ENCODE results near the gene EMC7. TPM values are rescaled to one million over a fixed set of nuclear protein-coding genes. Genes with fewer than 3 reads are reported as not detected.

EMC7 gene
- total and polyA plus RNA-seq, 2 of the 13 experiments (the other 11 are each of a cell fraction or from before 2014, with no cell fraction given) = 46.8 to 113 TPM

- no peak for TF ChIP-seq SKIL (CRISPR knock-in tag; IDR thresholded peaks at IDR 0.05; ENCODE audit: borderline replicate concordance)
- TF ChIP-seq ZFP37 (CRISPR knock-in tag; IDR thresholded peaks at IDR 0.05; ENCODE audit: borderline replicate concordance) = no peak
- no peak for TF ChIP-seq SMAD1 (CRISPR knock-in tag; IDR thresholded peaks at IDR 0.05; ENCODE audit: borderline replicate concordance, low read depth)
- TF ChIP-seq, protein P1, sequence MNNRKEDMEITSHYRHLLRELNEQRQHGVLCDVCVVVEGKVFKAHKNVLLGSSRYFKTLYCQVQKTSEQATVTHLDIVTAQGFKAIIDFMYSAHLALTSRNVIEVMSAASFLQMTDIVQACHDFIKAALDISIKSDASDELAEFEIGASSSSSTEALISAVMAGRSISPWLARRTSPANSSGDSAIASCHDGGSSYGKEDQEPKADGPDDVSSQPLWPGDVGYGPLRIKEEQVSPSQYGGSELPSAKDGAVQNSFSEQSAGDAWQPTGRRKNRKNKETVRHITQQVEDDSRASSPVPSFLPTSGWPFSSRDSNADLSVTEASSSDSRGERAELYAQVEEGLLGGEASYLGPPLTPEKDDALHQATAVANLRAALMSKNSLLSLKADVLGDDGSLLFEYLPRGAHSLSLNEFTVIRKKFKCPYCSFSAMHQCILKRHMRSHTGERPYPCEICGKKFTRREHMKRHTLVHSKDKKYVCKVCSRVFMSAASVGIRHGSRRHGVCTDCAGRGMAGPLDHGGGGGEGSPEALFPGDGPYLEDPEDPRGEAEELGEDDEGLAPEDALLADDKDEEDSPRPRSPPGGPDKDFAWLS (CRISPR knock-in tag; IDR thresholded peaks at IDR 0.05; ENCODE audit: borderline replicate concordance) = no peak
- no peak for TF ChIP-seq KDM3A (CRISPR knock-in tag; IDR thresholded peaks at IDR 0.05; ENCODE audit: low read depth)
- TF ChIP-seq SIN3A (IDR thresholded peaks at IDR 0.05; ENCODE audit: borderline replicate concordance, low read depth, low read length) = peak; percentile 48; the same call in 1 of the 2 replicates
- no peak for TF ChIP-seq ZNF747 (CRISPR knock-in tag; IDR thresholded peaks at IDR 0.05; ENCODE audit: borderline replicate concordance)
- no peak for TF ChIP-seq MIER2 (CRISPR knock-in tag; IDR thresholded peaks at IDR 0.05)
- TF ChIP-seq, protein P2, sequence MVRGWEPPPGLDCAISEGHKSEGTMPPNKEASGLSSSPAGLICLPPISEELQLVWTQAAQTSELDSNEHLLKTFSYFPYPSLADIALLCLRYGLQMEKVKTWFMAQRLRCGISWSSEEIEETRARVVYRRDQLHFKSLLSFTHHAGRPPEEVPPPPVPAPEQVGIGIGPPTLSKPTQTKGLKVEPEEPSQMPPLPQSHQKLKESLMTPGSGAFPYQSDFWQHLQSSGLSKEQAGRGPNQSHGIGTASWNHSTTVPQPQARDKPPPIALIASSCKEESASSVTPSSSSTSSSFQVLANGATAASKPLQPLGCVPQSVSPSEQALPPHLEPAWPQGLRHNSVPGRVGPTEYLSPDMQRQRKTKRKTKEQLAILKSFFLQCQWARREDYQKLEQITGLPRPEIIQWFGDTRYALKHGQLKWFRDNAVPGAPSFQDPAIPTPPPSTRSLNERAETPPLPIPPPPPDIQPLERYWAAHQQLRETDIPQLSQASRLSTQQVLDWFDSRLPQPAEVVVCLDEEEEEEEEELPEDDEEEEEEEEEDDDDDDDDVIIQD (CRISPR knock-in tag; IDR thresholded peaks at IDR 0.05; ENCODE audit: low read depth) = 0 out of 2 replicates have a peak, but pooled peaks have one; percentile 9
- no peak for TF ChIP-seq NFYB (CRISPR knock-in tag; IDR thresholded peaks at IDR 0.05)
- TF ChIP-seq SRY (CRISPR knock-in tag; IDR thresholded peaks at IDR 0.05) = peak; percentile 45; the same call in 1 of the 2 replicates
- no peak for TF ChIP-seq ZBTB3 (CRISPR knock-in tag; IDR thresholded peaks at IDR 0.05; ENCODE audit: borderline replicate concordance, low read depth)
- 0 out of 2 replicates have a peak, but pooled peaks have one; percentile 35 for TF ChIP-seq ERF (CRISPR knock-in tag; IDR thresholded peaks at IDR 0.05)
- no peak for TF ChIP-seq SMAD9 (CRISPR knock-in tag; IDR thresholded peaks at IDR 0.05)
- TF ChIP-seq, protein P3, sequence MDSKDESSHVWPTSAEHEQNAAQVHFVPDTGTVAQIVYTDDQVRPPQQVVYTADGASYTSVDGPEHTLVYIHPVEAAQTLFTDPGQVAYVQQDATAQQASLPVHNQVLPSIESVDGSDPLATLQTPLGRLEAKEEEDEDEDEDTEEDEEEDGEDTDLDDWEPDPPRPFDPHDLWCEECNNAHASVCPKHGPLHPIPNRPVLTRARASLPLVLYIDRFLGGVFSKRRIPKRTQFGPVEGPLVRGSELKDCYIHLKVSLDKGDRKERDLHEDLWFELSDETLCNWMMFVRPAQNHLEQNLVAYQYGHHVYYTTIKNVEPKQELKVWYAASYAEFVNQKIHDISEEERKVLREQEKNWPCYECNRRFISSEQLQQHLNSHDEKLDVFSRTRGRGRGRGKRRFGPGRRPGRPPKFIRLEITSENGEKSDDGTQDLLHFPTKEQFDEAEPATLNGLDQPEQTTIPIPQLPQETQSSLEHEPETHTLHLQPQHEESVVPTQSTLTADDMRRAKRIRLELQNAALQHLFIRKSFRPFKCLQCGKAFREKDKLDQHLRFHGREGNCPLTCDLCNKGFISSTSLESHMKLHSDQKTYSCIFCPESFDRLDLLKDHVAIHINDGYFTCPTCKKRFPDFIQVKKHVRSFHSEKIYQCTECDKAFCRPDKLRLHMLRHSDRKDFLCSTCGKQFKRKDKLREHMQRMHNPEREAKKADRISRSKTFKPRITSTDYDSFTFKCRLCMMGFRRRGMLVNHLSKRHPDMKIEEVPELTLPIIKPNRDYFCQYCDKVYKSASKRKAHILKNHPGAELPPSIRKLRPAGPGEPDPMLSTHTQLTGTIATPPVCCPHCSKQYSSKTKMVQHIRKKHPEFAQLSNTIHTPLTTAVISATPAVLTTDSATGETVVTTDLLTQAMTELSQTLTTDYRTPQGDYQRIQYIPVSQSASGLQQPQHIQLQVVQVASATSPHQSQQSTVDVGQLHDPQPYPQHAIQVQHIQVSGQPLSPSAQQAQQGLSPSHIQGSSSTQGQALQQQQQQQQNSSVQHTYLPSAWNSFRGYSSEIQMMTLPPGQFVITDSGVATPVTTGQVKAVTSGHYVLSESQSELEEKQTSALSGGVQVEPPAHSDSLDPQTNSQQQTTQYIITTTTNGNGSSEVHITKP (CRISPR knock-in tag; IDR thresholded peaks at IDR 0.05; ENCODE audit: low read depth) = no peak
- no peak for TF ChIP-seq CEBPG (CRISPR knock-in tag; IDR thresholded peaks at IDR 0.05)
- no peak for TF ChIP-seq ZNF678 (CRISPR knock-in tag; IDR thresholded peaks at IDR 0.05)
- no peak for TF ChIP-seq JUN (CRISPR knock-in tag; IDR thresholded peaks at IDR 0.05)
These were observed 63.4 kb downstream of the EMC7 start (continued) for GRCh38 chr15:34038023-34038870.

Measured in HepG2 (cell line).